HG02840 (cell line): ENCODE data around the gene TPP2.

Experiments used
- ATAC-seq: cut with Tn5 transposase; IDR thresholded peaks from one replicate; pipeline ENCODE4 v1.9.1; 2021; ENCODE audit warnings: mild to moderate bottlenecking, moderate library complexity, moderate number of reproducible peaks; ENCODE audit not compliant: unreplicated experiment, low FRiP score

TPP2 gene

DNA sequence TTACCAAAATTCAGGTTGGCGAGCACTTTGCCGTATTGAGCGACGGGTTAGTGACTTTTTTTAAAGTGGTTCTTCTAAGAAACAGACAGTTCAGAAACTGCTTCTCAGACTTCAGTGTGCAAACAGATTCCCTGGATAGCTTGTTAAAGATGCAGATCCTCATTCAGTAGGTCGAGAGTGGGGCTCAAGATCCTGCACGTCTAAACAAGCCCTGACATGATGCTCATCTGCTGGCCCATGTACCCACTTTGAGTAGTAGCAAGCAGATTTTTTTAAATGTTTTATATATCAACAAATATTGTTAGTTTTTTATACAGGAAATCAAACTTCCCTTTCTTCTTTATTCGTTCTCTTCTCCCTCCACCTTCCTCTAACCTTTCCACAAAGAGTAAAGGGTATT lies 90.7 kb downstream of the TPP2 start:
- no peak for ATAC-seq

DNA sequence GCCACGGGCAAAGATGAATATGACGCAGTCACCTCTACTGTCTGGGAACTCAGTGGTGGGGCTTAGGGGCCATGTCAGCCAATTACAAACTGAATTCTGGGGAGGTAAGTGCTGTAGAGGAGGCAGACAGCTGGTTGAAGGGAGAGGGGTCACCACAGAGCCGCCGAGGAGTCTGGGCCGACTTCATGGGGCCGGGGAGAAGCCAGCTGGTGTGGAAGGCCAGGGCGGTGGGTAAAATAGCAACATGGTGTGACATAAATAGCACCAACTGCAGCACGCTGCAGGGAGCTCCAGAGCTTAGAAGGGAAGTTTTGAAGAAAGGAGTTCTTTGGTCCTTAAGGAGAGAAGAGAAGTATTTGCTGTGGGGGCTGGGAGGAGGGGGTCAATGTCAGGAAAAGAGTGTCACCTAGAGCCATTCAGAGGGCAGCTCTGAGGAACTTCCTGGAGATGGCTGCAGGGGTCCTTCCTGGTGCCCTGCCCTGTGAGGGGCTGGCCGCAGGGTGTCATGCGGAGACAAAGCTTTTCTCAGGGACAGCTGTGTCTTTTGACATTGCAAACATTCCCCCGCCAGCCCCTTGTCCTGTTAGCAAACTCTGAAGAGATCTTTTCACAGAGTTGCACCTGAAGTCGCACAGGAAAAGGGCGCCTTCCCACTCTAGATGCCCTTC lies 91.7 kb downstream of the TPP2 start:
- no peak for ATAC-seq

DNA sequence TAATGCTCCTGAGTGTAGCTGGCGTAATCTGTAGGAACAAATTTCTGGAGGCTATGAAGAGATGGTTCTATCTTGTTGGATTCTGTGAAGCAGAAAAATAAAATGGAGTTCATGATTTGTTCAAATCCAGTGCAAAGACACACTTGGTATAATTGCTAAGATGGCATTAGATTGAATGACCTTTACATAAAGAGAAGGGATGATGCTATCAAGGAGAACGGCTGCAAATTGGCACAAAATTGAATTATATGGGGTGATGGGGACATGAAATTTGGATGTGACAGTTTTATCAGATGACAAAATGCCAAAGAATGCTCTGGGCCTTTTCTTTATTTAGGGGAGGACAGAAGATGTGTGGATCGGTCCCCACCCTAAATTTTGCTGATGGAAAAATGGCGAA lies 94.1 kb downstream of the TPP2 start:
- no peak for ATAC-seq

DNA sequence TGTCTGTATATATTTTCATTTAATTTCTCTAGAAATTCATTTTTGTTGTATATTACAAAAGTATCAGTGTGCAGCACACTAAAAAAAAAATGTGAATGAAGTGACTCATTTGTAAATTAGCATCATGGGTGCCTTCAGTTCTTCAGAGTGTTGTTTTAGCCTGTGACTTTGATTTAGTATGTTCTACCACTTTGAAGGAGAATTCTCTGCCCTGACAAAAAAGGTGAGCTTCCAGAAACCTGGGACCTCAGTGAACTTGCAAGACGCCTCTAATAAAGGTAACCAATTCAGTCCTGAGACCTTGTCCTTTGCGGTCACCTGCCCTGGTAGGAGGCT lies 95.7 kb downstream of the TPP2 start:
- no peak for ATAC-seq

DNA sequence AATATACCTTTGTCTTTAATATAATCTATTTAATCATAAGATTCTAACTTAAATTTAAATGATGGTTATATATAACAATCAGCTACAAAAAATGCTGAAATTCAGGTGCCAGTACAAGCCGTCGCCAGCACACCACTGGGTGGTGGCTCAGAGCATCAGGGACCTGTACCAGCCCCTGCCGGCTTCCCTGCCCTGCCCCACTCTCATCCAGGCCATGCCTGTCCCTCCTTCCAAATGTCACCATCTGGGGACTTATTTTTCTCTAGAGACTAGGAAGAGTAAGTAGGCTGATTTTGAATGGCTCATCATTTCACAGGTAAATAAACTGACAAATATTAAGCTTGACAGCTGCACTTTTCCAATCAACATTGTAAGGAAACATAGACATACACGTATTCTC lies 96.5 kb downstream of the TPP2 start:
- ATAC-seq: no peak

DNA sequence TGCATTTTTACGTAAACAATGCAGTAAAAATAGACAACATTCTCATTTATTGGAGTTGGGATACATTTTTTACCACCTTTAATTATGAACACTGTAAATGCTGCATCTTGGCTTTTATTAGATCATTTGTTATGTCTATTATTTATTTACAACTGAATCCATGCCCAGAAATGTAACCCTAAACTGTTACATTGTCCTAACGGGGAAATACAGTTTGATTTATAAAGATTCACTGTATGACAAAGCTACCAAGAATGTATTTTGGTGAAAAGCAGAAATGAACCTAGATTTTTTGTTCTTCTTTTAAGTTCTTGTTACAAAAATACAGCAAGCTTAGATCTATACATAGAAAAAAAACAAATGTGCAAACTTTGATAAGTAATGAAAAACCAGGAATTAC lies 97.0 kb downstream of the TPP2 start:
- no peak for ATAC-seq

DNA sequence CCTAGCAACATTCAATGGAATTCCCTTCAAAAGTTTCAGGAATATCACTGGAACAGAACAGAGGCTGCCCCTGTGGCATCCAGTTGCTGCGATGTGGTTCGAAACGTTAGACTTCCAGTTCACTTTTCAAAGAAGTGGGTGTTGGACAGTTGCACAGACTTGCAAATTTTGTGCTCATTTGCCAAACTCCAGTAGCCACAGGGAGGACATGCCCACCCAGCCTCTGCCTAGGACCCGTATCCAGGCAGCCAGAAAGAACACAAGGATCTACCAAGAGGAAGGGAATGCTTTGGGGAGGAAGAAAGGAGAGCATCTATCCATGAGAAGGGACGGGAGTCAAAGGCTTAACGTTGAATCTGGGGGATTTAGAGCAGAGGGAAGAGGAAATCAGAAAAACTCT lies 98.2 kb downstream of the TPP2 start, which contains the start of gene METTL21C:
Gene METTL21C (minus strand): TSS at position 108 of the 400 bp plus-strand sequence. CDS start 546 bp downstream, outside the sequence.
- ATAC-seq: no peak

DNA sequence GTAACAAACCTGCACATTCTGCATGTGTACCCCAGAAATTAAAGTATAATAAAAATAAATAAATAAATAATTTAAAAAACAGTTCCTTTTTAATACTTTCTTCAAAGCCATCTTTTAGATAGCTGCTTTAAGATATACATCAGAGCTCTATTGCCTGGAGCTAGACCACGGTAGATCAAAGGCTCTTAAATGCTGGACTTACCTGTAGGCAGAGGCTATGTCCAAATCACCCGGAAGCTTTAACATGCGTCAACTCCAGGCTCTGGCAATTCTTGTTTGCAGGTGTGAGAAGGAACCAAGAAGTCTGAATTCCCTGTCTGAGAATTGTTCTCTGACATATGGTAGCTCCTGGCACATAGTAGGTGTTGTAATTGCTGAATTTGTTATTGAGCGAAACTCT lies 99.7 kb downstream of the TPP2 start:
- no peak for ATAC-seq

DNA sequence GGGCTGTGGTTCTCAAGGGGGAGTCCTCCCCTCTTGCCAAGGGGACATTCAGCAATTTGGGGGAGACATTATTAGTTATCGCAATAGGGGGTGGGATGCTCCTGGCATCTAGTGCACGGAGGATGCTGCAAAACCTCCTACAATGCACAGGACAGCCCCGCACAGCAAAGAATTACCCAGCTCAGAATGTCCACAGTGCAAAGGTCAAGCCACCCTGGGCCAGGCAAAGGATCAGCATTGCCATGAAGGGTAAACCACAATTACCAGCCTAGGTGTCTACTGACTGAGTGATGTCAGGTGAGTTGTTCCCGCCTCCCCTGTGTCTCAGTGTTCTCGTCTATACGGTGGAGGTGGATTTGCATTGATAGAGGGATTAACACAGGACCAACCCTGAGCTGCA lies 100.5 kb downstream of the TPP2 start:
- no peak for ATAC-seq

DNA sequence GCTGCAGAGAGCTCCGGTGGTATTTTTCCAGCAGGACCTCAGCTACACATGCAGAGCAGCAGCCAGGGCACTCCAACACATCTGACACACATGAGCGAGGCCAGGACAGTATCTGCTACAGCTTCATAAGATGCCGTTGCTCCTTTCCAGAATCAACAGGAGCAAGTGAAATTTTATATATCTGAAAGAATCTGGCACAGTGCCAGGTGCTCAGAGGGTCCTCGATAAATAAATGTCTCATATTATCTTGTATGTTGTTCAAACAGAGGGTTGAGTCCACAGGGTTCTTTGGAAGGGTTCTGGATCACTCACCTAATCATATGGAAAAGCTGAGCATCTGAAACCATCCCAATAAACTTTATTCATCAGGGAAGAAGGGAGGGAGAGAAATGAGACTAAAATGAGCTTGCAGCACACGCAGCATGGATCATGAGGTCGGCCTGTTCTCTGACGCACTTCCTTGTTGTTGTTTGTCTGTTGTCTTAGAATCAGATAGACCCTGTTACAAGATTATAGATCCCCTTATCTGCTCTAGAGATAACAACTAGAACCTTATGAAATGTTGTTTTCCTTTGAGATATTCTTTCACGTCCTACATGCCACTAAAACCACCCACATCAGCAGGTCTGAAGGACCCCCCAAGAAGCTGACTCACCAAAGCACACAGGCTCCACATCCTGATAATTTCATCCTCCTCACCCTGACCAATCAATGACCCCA lies 101.3 kb downstream of the TPP2 start:
- no peak for ATAC-seq

DNA sequence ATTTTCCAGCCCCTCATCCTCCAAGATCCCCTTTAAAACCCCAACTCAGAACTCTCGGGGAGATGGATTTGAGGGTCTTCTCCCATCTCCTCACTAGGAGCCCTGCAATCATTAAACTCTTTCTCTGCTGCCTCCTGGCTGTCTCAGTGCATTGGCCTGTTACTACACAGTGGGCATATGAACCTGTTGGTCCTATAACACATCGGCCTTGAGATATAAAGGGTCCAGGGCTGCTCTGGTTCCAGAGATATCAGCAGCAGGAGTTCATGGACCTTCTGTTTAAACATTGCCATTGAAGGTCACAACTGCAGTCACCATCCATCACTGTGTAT lies 101.8 kb downstream of the TPP2 start:
- no peak for ATAC-seq

DNA sequence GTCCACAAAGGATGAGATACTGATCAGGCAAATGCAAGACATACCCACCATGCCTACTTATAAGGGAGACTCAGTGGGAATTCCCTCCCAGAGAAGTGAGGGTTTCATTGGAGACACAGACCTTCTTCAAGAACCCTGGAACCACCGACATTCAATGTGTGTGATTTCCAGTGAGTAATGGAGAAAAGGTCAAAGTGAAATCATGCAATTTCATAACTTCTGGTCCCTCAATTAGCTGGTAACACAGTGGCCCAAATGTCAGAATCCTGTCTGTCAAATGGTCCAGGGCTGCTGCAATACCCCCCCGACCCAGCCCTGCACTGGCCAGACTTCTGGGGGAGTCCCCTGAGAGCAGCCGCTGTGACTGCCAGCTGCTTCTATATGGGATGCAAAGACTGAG lies 102.7 kb downstream of the TPP2 start:
- no peak for ATAC-seq

DNA sequence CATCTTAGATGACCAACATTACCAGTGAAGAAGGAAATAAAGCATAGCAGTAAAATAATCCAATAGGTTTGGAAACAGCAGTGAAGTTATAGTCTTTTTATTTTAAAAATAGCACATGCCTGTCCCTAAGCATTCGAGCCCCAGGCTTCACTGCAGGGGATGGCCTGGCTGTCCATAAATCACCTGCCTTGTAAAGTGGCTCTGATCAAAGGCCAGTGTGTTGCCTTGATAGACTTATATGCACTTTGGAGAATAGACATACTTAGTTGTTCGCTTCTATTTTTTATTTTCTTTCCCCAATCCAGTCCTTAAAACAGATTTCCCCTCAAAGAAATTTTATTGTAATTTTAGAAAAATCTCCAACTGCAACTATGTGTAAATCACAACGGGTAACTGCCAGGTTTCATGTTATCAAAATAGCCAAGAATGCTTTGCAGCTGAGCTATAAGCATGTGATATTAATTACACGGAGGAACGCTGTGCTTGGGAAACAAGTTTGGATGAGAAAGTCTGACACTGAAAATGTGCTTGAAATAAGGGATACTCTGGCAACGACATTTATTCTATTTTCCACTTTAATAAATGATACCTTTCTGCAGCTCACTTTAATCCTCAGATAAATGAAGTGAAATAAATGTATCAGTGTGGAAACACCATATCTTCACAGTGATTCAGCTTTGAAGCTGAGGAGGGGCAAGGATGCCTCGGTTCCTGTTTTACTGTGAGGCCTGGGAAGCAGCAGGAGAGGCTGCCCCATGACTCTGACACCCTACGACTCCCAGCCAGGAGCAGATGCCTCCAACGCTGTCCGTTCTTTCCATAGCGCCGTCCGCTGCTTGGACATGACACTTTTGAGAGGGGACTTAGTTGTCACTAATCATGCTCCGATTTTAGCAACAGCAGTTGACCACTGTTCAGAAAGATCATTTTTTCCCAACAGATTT lies 103.6 kb downstream of the TPP2 start:
- ATAC-seq: no peak

DNA sequence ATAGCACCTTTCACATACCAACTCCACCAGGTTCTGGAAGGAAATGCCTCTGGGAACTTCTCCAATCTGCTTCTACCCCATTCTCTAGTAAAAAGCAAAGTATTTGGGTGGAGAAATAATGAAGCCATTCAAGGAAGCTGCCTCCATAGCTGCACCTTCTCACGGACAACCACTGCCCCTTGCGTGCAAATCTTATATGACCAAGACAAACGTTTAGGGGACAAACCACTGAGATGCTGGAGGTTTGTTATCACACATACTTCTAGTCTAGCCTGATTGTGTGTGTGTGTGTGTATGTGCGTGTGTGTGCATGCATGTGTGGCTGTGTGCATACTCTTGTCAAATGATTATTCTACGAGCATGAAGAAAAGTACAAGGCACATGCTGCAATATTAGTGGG lies 104.5 kb downstream of the TPP2 start:
- no peak for ATAC-seq

DNA sequence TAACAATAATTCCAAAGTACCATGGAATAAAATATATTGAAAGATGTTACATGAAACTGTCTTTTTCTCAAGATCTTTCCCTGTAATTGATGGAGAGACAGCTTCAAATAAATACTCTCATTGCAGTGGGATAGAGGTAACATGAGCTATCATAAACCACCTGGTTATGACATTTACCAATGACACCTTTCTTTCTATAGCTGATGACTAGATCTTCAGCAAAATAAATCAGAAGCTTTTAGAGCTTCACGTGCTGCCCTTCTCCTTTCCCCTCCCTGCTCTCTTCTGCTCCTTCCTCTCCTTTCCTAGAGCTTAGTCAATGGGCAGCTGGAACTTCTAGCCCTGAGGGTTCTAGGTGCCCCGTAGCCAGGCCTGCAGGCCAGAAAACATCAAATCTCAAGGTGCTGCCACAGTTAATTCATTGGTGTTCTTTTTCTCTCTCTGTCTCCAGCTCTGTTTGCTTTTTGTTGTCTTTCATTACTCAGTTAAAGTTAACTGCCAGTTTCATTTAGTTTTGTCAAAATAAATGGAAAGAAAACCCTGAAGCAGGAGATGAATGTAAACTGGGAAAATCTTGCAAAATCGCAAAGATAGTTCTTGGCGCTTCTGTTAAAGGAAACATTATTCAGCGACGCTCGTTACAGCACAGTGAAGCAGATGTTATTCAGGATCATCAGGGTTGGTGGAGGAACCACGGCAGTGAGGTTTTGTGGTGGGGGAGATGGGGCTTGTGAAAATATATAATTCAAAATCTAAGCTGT lies 106.4 kb downstream of the TPP2 start:
- ATAC-seq: no peak

DNA sequence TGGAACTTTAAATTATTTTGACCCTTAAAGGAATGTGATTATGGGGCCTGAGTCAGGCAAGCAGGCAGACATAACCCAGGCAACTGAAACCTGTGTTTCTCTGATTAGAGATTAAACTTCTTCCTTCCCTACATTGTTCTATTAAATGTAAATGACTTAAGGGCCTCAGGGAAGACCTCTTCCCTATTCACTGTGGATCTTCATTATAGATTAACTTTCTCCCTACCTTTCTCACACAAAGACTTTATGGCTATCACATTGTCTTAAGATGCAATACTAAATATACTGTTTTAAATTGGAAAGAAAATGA lies 106.9 kb downstream of the TPP2 start:
- no peak for ATAC-seq

DNA sequence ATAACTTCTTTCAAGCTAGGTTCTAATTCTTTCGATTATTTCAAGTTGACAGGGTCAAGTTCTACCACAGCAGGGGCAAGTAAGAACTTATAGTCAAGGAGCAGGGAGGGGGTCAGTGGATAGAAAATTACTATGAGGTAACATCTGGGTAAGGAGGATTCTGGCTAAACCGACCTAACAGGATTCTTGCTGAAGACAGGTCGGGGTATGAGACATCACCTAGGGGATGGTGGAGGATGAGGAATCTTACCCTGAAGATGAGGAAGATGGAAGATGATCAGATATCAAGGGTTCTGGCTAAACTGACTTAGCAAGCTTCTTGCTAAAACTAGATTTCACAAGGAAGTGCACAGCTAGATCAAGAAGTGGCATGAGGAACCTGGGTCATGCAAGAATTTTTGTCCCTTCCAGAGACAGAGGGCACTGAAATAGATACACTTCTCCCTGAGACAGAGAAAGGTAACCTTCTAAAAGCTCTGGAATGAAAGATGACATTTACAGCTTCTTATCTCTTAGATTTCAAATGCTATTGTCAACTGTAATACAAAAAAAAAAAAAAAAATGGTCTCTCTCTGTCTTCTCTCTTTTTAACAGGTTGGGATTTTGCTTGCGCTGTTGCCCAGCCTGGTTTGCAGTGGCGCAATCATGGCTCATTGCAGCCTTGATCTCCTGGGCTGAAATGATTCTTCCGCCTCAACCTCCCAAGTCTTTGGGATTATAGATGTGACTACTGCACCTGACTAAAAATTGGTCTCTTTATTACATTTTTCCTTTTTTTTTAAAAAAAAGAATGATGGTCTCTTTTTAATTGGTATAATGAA lies 107.7 kb downstream of the TPP2 start:
- ATAC-seq: no peak

DNA sequence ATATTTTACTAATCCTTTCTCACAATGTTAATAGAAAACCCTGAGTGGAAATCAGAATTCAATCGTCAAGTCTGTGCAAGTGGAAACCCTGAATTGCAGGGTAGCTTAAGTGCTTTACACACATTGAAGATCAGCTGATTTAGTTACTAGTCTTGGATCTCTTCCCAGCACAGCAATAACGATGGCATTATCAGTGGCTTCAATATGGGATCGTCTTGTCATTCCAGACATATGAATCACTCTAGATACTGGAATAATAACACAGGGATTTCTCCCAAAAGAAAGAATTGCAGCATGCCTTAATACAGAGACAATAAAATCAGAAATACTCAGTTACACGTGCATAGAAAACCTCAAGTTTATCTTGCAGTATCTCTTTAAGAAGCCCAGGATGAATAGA lies 110.7 kb downstream of the TPP2 start:
- no peak for ATAC-seq

DNA sequence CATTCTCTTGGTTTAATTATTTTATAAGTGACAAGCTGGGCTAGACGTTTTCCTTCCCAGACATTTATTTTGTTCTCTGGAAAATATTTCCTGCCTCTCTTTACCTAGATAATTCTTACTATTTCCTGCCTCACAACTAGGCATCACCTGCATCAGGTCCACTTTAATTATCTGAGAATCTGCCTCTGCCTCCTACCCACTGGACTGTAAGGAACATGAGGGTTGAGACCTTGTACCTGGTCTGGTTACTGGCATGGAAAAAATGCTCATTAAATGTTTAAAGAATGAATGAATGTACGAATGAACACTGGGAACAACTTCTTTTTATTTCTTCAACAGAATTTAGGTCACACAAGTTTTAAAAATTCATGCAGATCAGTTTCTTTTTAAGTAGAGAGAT lies 111.4 kb downstream of the TPP2 start:
- ATAC-seq: no peak

DNA sequence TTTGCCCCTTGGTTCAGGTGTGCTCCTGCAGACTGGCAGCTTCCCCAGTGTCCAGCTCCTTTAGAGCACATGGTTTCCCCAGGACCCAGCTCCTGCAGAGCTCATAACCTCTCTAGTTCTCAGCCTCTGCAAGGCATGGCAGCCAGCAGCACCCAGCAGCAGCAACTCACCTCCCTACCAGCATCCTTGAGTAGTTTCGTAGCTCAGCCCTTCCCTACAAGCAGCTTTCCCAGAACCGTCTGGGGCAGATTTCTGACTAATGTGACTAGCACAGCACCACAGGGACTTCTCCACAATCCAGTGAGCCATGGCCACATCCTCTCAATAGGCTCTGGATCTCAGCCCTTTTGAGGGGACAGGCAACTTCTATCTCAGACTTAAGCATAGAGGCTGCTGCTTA lies 112.2 kb downstream of the TPP2 start:
- ATAC-seq: no peak
